Sigmoid colon (tissue), 7 donors: ENCODE data around the gene KCNF1. TPM values are rescaled to one million over a fixed set of nuclear protein-coding genes. Genes with fewer than 3 reads are reported as not detected.
A peak's percentile ranks its signal among the peaks of the same experiment; 100 is the strongest.

Source experiments
- DNase-seq: peaks from one replicate; pipeline ENCODE4 v3.0.0-alpha.2; 2019
- H3K27ac ChIP-seq, 4 donors: fragments of 200-600 bp; sonication (generic); one replicate each; pipeline ENCODE4 v1.5.1; 2016 to 2019; ENCODE audit warnings: mild to moderate bottlenecking in 1 of 4
- H3K27me3 ChIP-seq, 3 donors: fragments of 200-600 bp; sonication (generic); one replicate each; pipeline ENCODE4 v1.5.1; 2019; ENCODE audit warnings: mild to moderate bottlenecking in 1 of 3
- H3K36me3 ChIP-seq, 4 donors: fragments of 200-600 bp; sonication (generic); one replicate each; pipeline ENCODE4 v1.5.1; 2016 to 2019
- H3K4me1 ChIP-seq, 4 donors: fragments of 200-600 bp; sonication (generic); one replicate each; pipeline ENCODE4 v1.5.1; 2017 to 2019
- H3K4me3 ChIP-seq, 4 donors: fragments of 200-600 bp; sonication (generic); one replicate each; pipeline ENCODE4 v1.5.1; 2017 to 2019; ENCODE audit warnings: mild to moderate bottlenecking in 2 of 4, moderate library complexity in 1 of 4
- H3K9me3 ChIP-seq, 4 donors: fragments of 200-600 bp in 3 of 4; sonication (generic) in 3 of 4; one replicate each; pipeline versions ENCODE4 v1.5.1 to v1.6.1; 2013 to 2019
- EP300 ChIP-seq, 4 donors: sonication (generic); formaldehyde crosslinking; IDR thresholded peaks; one replicate each; pipeline ENCODE4 v1.6.1; 2017; ENCODE audit warnings: antibody characterized with exemption in 4 of 4
- POLR2A ChIP-seq, 2 donors: fragments of 450-650 bp; IDR thresholded peaks; one replicate each; pipeline ENCODE4 v1.6.1; 2016; ENCODE audit warnings: antibody characterized with exemption in 2 of 2, mild to moderate bottlenecking in 2 of 2, moderate library complexity in 2 of 2
- POLR2AphosphoS5 ChIP-seq, 4 donors: sonication (generic); formaldehyde crosslinking; IDR thresholded peaks; one replicate each; pipeline ENCODE4 v1.6.1; 2017; ENCODE audit warnings: antibody characterized with exemption in 4 of 4
- WGBS, 2 donors: extraction: QIAGEN DNeasy Blood & Tissue Kit; methylation state at CpG; one replicate each; pipeline ENCODE4 v1.1.7; 2013; 5-methylcytosine and 5-hydroxymethylcytosine counted together
- intact Hi-C: fragments of 100-400 bp; cut with DNase I; formaldehyde crosslinking; loops from one replicate; pipeline ENCODE4 v1.15.1; 2023
- polyA plus RNA-seq, 3 donors: library from polyadenylated mRNA; stranded (reverse); fragments of 200-250 nt; gene quantifications; one replicate each; pipeline ENCODE4 v1.2.3, GENCODE V29; 2013
- total RNA-seq, 4 donors: library from RNA; depleted of rRNA; stranded (reverse); fragments of >200 nt; gene quantifications; one replicate each; pipeline ENCODE4 v1.1.0, GENCODE V29; 2016
- TF ChIP-seq, protein P1 (sequence below), 4 experiments: fragments of 450-650 bp in 3 of 4; fragments of 200-600 bp in 1 of 4; IDR thresholded peaks; one replicate each; pipeline ENCODE4 v1.5.1; 2016 to 2019; ENCODE audit warnings: antibody characterized with exemption in 4 of 4, mild to moderate bottlenecking in 3 of 4, moderate library complexity in 2 of 4
- donor health status: healthy with polysubstance abuse.
- donor health status: Bipolar disorder and iron deficiency.
- donor health status: healthy.

Gene KCNF1
- total and polyA plus RNA-seq, 7 donors: 0.16 to 1.4 (median 0.94) TPM; not detected in 1

DNA sequence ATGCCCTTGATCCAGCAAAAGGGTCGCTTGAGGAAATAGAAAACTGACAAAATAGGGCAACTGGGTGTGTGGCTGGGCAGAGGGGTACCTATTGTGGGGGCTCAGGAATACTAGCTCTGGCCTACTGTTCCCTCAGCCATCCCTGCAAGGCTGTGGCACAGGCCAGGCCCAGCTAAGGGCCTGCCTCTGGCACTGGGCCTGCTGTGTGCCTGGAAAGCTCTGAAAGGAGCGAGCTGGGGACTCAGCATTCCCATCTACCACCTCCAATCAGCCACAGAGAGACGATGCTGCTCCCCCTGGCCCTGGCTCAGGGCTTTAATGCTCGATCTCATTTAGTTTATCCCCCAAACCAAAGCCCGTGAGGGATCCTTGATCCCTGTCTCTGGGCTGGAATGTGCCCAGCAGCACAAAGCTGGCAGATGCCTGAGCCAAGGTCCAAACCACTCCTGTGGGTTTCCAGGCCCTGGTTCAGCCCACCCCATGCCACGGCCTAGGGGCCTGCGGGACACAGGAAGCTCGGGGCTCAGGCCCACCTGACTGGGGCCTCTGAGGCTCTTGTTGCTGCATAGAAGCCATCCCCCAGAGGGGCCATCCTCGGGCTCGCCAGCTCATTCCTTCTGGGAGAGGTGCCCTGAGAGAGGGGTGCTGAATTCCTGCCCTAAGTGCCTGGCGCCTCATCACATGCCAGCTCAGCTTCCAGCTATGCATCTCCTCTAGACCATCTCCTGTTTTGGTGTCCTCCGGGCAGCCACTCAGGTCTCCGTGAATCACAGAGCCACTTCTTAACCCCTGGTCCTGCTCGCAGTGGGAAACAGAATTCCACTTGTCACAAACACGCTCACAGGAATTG, 43.0 kb upstream of the KCNF1 start:
- intact Hi-C loops: no loop called here
- TF ChIP-seq EP300 (IDR thresholded peaks at IDR 0.05) (no peak), POLR2AphosphoS5 (IDR thresholded peaks at IDR 0.05) (peak in 1 of 4 donors; percentile 30)
- Histone ChIP-seq H3K4me3 (no peak overlapping the region), H3K36me3 (no peaks in the 10 kb centered on the region), H3K27ac (peak overlapping the region; percentile 81 to 87 (median 86)), H3K4me1 (peaks cover 0 to 54% (median 37%) of the 10 kb centered on the region in 4 donors), H3K9me3 (peaks cover 0 to 6% (median 0%) of the 10 kb centered on the region in 4 donors), H3K27me3 (no peaks in the 10 kb centered on the region)
- peak; percentile 75 for DNase-seq
- 90 to 92% methylated on average over 15 of the region's 15 CpGs for WGBS, 2 donors

DNA sequence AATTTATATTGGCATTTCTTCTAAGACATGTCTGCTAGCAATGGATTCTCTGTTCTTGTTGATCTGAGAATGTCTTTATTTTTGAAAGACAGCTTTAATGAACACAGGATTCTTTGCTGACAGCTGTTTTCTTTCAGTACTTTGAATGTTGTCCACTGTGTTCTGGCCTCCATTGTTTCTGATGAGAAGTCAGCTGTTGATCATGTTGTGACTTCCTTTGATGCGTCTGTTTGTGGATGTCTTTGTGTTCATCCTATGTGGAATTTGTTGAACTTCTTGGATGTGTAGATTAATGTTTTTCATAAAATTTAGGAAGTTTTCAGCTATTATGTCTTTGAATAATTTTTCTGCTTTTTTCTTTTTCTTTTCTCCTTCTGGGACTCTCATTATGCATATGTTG, 39.8 kb upstream of the KCNF1 start:
- H3K9me3 ChIP-seq: peaks cover 0 to 6% (median 0%) of the 10 kb centered on the region in 4 donors
- DNase-seq: no peak
- H3K4me3 ChIP-seq: no peak overlapping the region
- intact Hi-C loops: no loop called here
- no peaks in the 10 kb centered on the region for H3K36me3 ChIP-seq
- H3K4me1 ChIP-seq: peaks cover 0 to 31% (median 29%) of the 10 kb centered on the region in 4 donors
- H3K27ac ChIP-seq: no peak overlapping the region
- 97 to 99% methylated on average over 1 of the region's 1 CpG for WGBS, 2 donors
- TF ChIP-seq POLR2AphosphoS5 (IDR thresholded peaks at IDR 0.05) (no peak), EP300 (IDR thresholded peaks at IDR 0.05) (no peak), POLR2A (IDR thresholded peaks at IDR 0.05) (no peak)
- TF ChIP-seq, protein P1, sequence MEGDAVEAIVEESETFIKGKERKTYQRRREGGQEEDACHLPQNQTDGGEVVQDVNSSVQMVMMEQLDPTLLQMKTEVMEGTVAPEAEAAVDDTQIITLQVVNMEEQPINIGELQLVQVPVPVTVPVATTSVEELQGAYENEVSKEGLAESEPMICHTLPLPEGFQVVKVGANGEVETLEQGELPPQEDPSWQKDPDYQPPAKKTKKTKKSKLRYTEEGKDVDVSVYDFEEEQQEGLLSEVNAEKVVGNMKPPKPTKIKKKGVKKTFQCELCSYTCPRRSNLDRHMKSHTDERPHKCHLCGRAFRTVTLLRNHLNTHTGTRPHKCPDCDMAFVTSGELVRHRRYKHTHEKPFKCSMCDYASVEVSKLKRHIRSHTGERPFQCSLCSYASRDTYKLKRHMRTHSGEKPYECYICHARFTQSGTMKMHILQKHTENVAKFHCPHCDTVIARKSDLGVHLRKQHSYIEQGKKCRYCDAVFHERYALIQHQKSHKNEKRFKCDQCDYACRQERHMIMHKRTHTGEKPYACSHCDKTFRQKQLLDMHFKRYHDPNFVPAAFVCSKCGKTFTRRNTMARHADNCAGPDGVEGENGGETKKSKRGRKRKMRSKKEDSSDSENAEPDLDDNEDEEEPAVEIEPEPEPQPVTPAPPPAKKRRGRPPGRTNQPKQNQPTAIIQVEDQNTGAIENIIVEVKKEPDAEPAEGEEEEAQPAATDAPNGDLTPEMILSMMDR (IDR thresholded peaks at IDR 0.05): no peak
- H3K27me3 ChIP-seq: no peaks in the 10 kb centered on the region

DNA sequence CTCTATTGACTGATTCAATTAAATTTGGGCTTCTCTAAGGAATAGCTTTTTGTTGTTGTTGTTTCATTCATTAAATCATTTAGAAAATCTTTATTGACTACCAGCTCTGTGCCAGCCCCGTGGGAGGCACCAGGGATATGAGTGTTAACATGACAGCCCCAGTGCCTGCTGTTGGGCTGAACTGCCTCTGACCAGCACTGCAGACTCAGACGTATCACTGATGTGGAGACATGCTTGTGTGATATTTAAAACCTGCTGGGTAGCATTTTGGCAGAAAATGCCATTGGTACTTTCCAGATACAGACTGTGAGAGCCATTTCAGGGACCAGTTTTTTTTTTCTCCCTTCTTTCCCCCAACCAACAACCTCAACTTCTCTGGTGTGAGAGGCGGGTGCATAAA, 38.6 kb upstream of the KCNF1 start:
- DNase-seq: no peak
- H3K4me1 ChIP-seq: peaks cover 0 to 19% (median 18%) of the 10 kb centered on the region in 4 donors
- no peaks in the 10 kb centered on the region for H3K36me3 ChIP-seq
- 81 to 88% methylated on average over 3 of the region's 3 CpGs for WGBS, 2 donors
- H3K9me3 ChIP-seq: peaks cover 0 to 6% (median 0%) of the 10 kb centered on the region in 4 donors
- intact Hi-C loops: no loop called here
- no peak overlapping the region for H3K4me3 ChIP-seq
- peak overlapping the region in 1 of 4 donors; percentile 16 for H3K27ac ChIP-seq
- TF ChIP-seq EP300 (IDR thresholded peaks at IDR 0.05) (no peak), POLR2A (IDR thresholded peaks at IDR 0.05) (no peak), POLR2AphosphoS5 (IDR thresholded peaks at IDR 0.05) (no peak)
- TF ChIP-seq, protein P1 (IDR thresholded peaks at IDR 0.05): no peak
- no peaks in the 10 kb centered on the region for H3K27me3 ChIP-seq

DNA sequence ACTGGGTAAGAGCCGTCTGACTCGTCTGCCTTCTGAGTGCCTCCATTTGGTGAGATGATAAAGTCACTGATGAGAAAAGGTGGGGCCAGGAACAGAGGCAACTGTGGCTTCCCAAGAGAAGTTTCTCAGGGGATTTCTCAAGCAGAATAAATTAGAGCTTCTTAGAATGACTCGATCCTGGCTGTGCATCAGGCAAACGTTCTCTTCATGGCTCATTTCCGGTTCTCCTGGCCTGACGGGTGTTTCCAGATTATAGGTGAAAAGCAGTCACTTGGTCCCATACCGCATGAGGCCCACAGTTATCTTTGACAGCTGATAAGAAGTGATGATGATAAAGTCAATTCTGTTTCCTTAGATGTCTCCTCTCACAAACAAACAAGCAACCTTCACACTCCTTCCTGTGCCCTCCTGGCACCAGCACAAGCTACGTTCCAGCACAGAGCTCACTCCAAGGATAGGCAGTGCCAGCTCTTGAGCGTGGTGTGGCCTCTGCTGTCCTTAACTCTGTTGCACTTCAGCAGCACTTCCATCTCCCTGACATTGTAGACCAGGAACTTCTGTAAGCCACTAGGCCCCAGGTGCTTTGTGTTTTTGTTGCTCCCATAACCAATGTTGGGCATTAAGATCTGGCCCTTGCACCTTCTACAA, 37.8 kb upstream of the KCNF1 start:
- Histone ChIP-seq H3K9me3 (peaks cover 0 to 6% (median 0%) of the 10 kb centered on the region in 4 donors), H3K27me3 (no peaks in the 10 kb centered on the region), H3K4me3 (no peak overlapping the region), H3K4me1 (peaks cover 0 to 12% (median 11%) of the 10 kb centered on the region in 4 donors), H3K36me3 (no peaks in the 10 kb centered on the region), H3K27ac (peak overlapping the region in 2 of 4 donors; percentile 16 to 23)
- no peak for TF ChIP-seq POLR2AphosphoS5 (IDR thresholded peaks at IDR 0.05)
- no peak for TF ChIP-seq POLR2A (IDR thresholded peaks at IDR 0.05)
- no peak for TF ChIP-seq EP300 (IDR thresholded peaks at IDR 0.05)
- TF ChIP-seq, protein P1 (IDR thresholded peaks at IDR 0.05): no peak
- 36 to 73% methylated on average over 9 of the region's 9 CpGs for WGBS, 2 donors
- intact Hi-C loops: no loop called here
- no peak for DNase-seq

DNA sequence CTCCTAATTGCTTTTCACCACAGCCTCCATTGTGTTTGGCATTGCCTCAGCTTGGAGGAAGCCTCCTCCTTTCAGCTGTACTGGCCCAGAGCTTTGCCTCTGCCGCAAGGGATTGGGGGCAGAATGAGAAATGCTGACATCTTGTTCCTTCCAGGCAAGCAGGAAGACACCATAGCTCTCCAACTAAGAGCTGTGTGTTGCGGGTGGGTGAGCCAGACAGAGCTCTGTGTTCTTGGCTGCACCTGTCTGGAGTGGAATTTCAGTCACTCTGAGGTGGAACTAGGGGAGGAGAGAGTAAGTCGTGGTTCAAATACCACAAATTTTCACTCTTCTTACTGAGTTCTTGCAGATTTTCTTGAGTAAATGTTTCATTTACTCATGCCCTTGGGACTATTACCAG, 36.6 kb upstream of the KCNF1 start:
- no peak for TF ChIP-seq POLR2AphosphoS5 (IDR thresholded peaks at IDR 0.05)
- no peak for TF ChIP-seq EP300 (IDR thresholded peaks at IDR 0.05)
- TF ChIP-seq, protein P1 (IDR thresholded peaks at IDR 0.05): no peak
- no peak for TF ChIP-seq POLR2A (IDR thresholded peaks at IDR 0.05)
- no peaks in the 10 kb centered on the region for H3K27me3 ChIP-seq
- H3K36me3 ChIP-seq: no peaks in the 10 kb centered on the region
- 89 to 90% methylated on average over 3 of the region's 3 CpGs for WGBS, 2 donors
- DNase-seq: no peak
- H3K27ac ChIP-seq: no peak overlapping the region
- no peak overlapping the region for H3K4me3 ChIP-seq
- H3K9me3 ChIP-seq: peaks cover 0 to 6% (median 0%) of the 10 kb centered on the region in 4 donors
- intact Hi-C loops: no loop called here
- H3K4me1 ChIP-seq: no peaks in the 10 kb centered on the region
